ENCODE results near the gene DGKZ.

DGKZ gene

GRCh38 chr11:46393759-46394158 is 46.5 kb downstream of the DGKZ start:
- no peak for DNase-seq (ENCODE audit: low read depth)

- no peak for DNase-seq (ENCODE audit: low read depth)
Measured at GRCh38 chr11:46397526-46397925, 50.3 kb downstream of the DGKZ start.

GRCh38 chr11:46402957-46403902 is 56.0 kb downstream of the DGKZ start:
- DNase-seq (ENCODE audit: low read depth) = no peak

GRCh38 chr11:46404476-46405017 is 57.3 kb downstream of the DGKZ start:
- no peak for DNase-seq (ENCODE audit: low read depth)

GRCh38 chr11:46407635-46408034 is 60.4 kb downstream of the DGKZ start:
- DNase-seq (ENCODE audit: low read depth) = no peak

- DNase-seq (ENCODE audit: low read depth) = no peak
Measured at GRCh38 chr11:46408407-46408986, 61.2 kb downstream of the DGKZ start.

- no peak for DNase-seq (ENCODE audit: low read depth)
Measured at GRCh38 chr11:46410021-46410420, 62.8 kb downstream of the DGKZ start.

GRCh38 chr11:46413760-46414465 is 66.7 kb downstream of the DGKZ start:
- no peak for DNase-seq (ENCODE audit: low read depth)

- no peak for DNase-seq (ENCODE audit: low read depth)
Measured at GRCh38 chr11:46414466-46414796, 67.2 kb downstream of the DGKZ start.

GRCh38 chr11:46414879-46415278 is 67.6 kb downstream of the DGKZ start:
- no peak for DNase-seq (ENCODE audit: low read depth)

- DNase-seq (ENCODE audit: low read depth) = no peak
Measured at GRCh38 chr11:46417711-46418110, 70.4 kb downstream of the DGKZ start.

GRCh38 chr11:46418751-46419150 is 71.5 kb downstream of the DGKZ start:
- DNase-seq (ENCODE audit: low read depth) = no peak

- no peak for DNase-seq (ENCODE audit: low read depth)
Measured at GRCh38 chr11:46420513-46420912, 73.2 kb downstream of the DGKZ start.

- DNase-seq (ENCODE audit: low read depth) = no peak
Measured at GRCh38 chr11:46421257-46421880, 74.1 kb downstream of the DGKZ start.

- no peak for DNase-seq (ENCODE audit: low read depth)
Measured at GRCh38 chr11:46422588-46422987, 75.3 kb downstream of the DGKZ start.

- DNase-seq (ENCODE audit: low read depth) = no peak
Measured at GRCh38 chr11:46426233-46426991, 79.1 kb downstream of the DGKZ start.

GRCh38 chr11:46427364-46427763 is 80.1 kb downstream of the DGKZ start:
- DNase-seq (ENCODE audit: low read depth) = no peak

- DNase-seq (ENCODE audit: low read depth) = no peak
Measured at GRCh38 chr11:46429717-46430116, 82.5 kb downstream of the DGKZ start.
